Left forelimb (tissue), 1 donor: Measurements from ENCODE around the gene CLDND1.
"Not testable (repeated sequence)": the region's sequence is repeated elsewhere in the genome, so short reads cannot be mapped to it uniquely, and the experiment has no call there.

Experiments used
- DNase-seq: peaks from one replicate; pipeline ENCODE4 v3.0.0-alpha.2; 2018; ENCODE audit warnings: low spot score

The CLDND1 gene

GRCh38 chr3:98522544-98523281, at the start of gene CLDND1:
TSS of gene CLDND1 (minus strand) at chr3:98522902. CDS start at chr3:98521424, 1,478 bp downstream.
- DNase-seq, result peak; percentile 98

GRCh38 chr3:98568402-98568801, 45.7 kb upstream of the CLDND1 start:
- no peak for DNase-seq

- DNase-seq, result no peak
These were observed 45.1 kb upstream of the CLDND1 start for GRCh38 chr3:98567666-98568270.

- no peak for DNase-seq
These were observed 43.1 kb upstream of the CLDND1 start for GRCh38 chr3:98565843-98566242.

- DNase-seq, result no peak
These were observed 42.5 kb upstream of the CLDND1 start for GRCh38 chr3:98565237-98565643.

GRCh38 chr3:98564282-98565005, 41.7 kb upstream of the CLDND1 start:
- DNase-seq, result no peak

- DNase-seq, result no peak
These were observed 41.1 kb upstream of the CLDND1 start for GRCh38 chr3:98563661-98564281.

- no peak for DNase-seq
These were observed 39.2 kb upstream of the CLDND1 start for GRCh38 chr3:98561727-98562521.

- DNase-seq, result no peak
These were observed 38.2 kb upstream of the CLDND1 start for GRCh38 chr3:98560911-98561310.

GRCh38 chr3:98559769-98560168, 37.1 kb upstream of the CLDND1 start:
- not testable (repeated sequence) for DNase-seq

- no peak for DNase-seq
These were observed 35.6 kb upstream of the CLDND1 start for GRCh38 chr3:98558100-98558827.

GRCh38 chr3:98557324-98558010, 34.8 kb upstream of the CLDND1 start:
- DNase-seq, result no peak

- DNase-seq, result no peak
These were observed 33.7 kb upstream of the CLDND1 start for GRCh38 chr3:98556164-98557130.

- no peak for DNase-seq
These were observed 32.3 kb upstream of the CLDND1 start for GRCh38 chr3:98555025-98555379.

- DNase-seq, result no peak
These were observed 31.9 kb upstream of the CLDND1 start for GRCh38 chr3:98554580-98554979.

- no peak for DNase-seq
These were observed 31.1 kb upstream of the CLDND1 start for GRCh38 chr3:98553753-98554152.

- DNase-seq, result no peak
These were observed 30.4 kb upstream of the CLDND1 start for GRCh38 chr3:98553021-98553563.

GRCh38 chr3:98552232-98553020, 29.7 kb upstream of the CLDND1 start:
- no peak for DNase-seq
